ENCODE measurements around the gene SMC5.
A peak's percentile ranks its signal among the peaks of the same experiment; 100 is the strongest.
"Not testable (repeated sequence)": the region's sequence is repeated elsewhere in the genome, so short reads cannot be mapped to it uniquely, and the experiment has no call there.

The SMC5 gene

GRCh38 chr9:70258692-70259511, at the start of gene SMC5:
Gene SMC5, plus strand, starts transcription at chr9:70258978. Its CDS starts 101 bp downstream, at chr9:70259079.
- in situ Hi-C loops (cut with MboI; ENCODE audit: low pct_unique_long_range_greater_than_20kb, low sequenced_read_pairs), result no loop called here
- peak; percentile 92 for DNase-seq

- in situ Hi-C loops (cut with MboI; ENCODE audit: low pct_unique_long_range_greater_than_20kb, low sequenced_read_pairs), result no loop called here
Observed at GRCh38 chr9:70217029-70217428, 41.7 kb upstream of the SMC5 start.

GRCh38 chr9:70218767-70219166, 40.0 kb upstream of the SMC5 start:
- no peak for DNase-seq
- in situ Hi-C loops (cut with MboI; ENCODE audit: low pct_unique_long_range_greater_than_20kb, low sequenced_read_pairs), result no loop called here

More at GRCh38 chr9:70217029-70217428, 41.7 kb upstream of the SMC5 start:
- no peak for DNase-seq

- in situ Hi-C loops (cut with MboI; ENCODE audit: low pct_unique_long_range_greater_than_20kb, low sequenced_read_pairs), result no loop called here
- DNase-seq, result no peak
Observed at GRCh38 chr9:70220216-70220615, 38.6 kb upstream of the SMC5 start.

GRCh38 chr9:70222354-70222753, 36.4 kb upstream of the SMC5 start:
- no peak for DNase-seq
- in situ Hi-C loops (cut with MboI; ENCODE audit: low pct_unique_long_range_greater_than_20kb, low sequenced_read_pairs), result no loop called here

GRCh38 chr9:70228118-70228517, 30.7 kb upstream of the SMC5 start:
- DNase-seq, result no peak
- in situ Hi-C loops (cut with MboI; ENCODE audit: low pct_unique_long_range_greater_than_20kb, low sequenced_read_pairs), result no loop called here

GRCh38 chr9:70228611-70229010, 30.2 kb upstream of the SMC5 start:
- in situ Hi-C loops (cut with MboI; ENCODE audit: low pct_unique_long_range_greater_than_20kb, low sequenced_read_pairs), result no loop called here
- DNase-seq, result no peak

GRCh38 chr9:70229026-70229425, 29.8 kb upstream of the SMC5 start:
- in situ Hi-C loops (cut with MboI; ENCODE audit: low pct_unique_long_range_greater_than_20kb, low sequenced_read_pairs), result no loop called here
- no peak for DNase-seq

- peak; percentile 23 for DNase-seq
- in situ Hi-C loops (cut with MboI; ENCODE audit: low pct_unique_long_range_greater_than_20kb, low sequenced_read_pairs), result no loop called here
Observed at GRCh38 chr9:70229579-70229978, 29.2 kb upstream of the SMC5 start.

- in situ Hi-C loops (cut with MboI; ENCODE audit: low pct_unique_long_range_greater_than_20kb, low sequenced_read_pairs), result no loop called here
Observed at GRCh38 chr9:70232476-70232875, 26.3 kb upstream of the SMC5 start.

GRCh38 chr9:70234208-70234607, 24.6 kb upstream of the SMC5 start:
- in situ Hi-C loops (cut with MboI; ENCODE audit: low pct_unique_long_range_greater_than_20kb, low sequenced_read_pairs); DNase-seq: not testable (repeated sequence)

More at GRCh38 chr9:70232476-70232875, 26.3 kb upstream of the SMC5 start:
- DNase-seq, result no peak

- DNase-seq; in situ Hi-C loops (cut with MboI; ENCODE audit: low pct_unique_long_range_greater_than_20kb, low sequenced_read_pairs): not testable (repeated sequence)
Observed at GRCh38 chr9:70245952-70246351, 12.8 kb upstream of the SMC5 start.

- no peak for DNase-seq
- in situ Hi-C loops (cut with MboI; ENCODE audit: low pct_unique_long_range_greater_than_20kb, low sequenced_read_pairs), result no loop called here
Observed at GRCh38 chr9:70250221-70250620, 8.6 kb upstream of the SMC5 start.

- in situ Hi-C loops (cut with MboI; ENCODE audit: low pct_unique_long_range_greater_than_20kb, low sequenced_read_pairs), result no loop called here
- DNase-seq, result no peak
Observed at GRCh38 chr9:70255486-70255885, 3.3 kb upstream of the SMC5 start.

- DNase-seq, result no peak
- in situ Hi-C loops (cut with MboI; ENCODE audit: low pct_unique_long_range_greater_than_20kb, low sequenced_read_pairs), result no loop called here
Observed at GRCh38 chr9:70256123-70256551, 2.6 kb upstream of the SMC5 start.

GRCh38 chr9:70257502-70257901, 1.3 kb upstream of the SMC5 start:
- in situ Hi-C loops (cut with MboI; ENCODE audit: low pct_unique_long_range_greater_than_20kb, low sequenced_read_pairs), result no loop called here
- DNase-seq, result no peak

GRCh38 chr9:70257991-70258691, 637 bp upstream of the SMC5 start:
- in situ Hi-C loops (cut with MboI; ENCODE audit: low pct_unique_long_range_greater_than_20kb, low sequenced_read_pairs), result no loop called here
- no peak for DNase-seq

GRCh38 chr9:70259512-70259802, 679 bp downstream of the SMC5 start:
- no peak for DNase-seq
- in situ Hi-C loops (cut with MboI; ENCODE audit: low pct_unique_long_range_greater_than_20kb, low sequenced_read_pairs), result no loop called here

GRCh38 chr9:70260007-70260443, 1.2 kb downstream of the SMC5 start:
- peak; percentile 8 for DNase-seq
- in situ Hi-C loops (cut with MboI; ENCODE audit: low pct_unique_long_range_greater_than_20kb, low sequenced_read_pairs), result no loop called here

- no peak for DNase-seq
- in situ Hi-C loops (cut with MboI; ENCODE audit: low pct_unique_long_range_greater_than_20kb, low sequenced_read_pairs), result no loop called here
Observed at GRCh38 chr9:70260606-70261005, 1.8 kb downstream of the SMC5 start.

All from KBM-7 (cell line).